Ascending aorta (tissue), 2 donors: ENCODE data around the gene TMEM233. TPM values are rescaled to one million over a fixed set of nuclear protein-coding genes. Genes with fewer than 3 reads are reported as not detected.

Experiments
- DNase-seq, 2 donors: peaks; one replicate each; pipeline ENCODE4 v3.0.0-alpha.2; 2019; ENCODE audit warnings: low spot score in 2 of 2
- H3K27ac ChIP-seq, 2 donors: fragments of 200-600 bp; sonication (generic); one replicate each; pipeline ENCODE4 v1.5.1; 2016 to 2017; ENCODE audit warnings: mild to moderate bottlenecking in 1 of 2
- H3K27me3 ChIP-seq: fragments of 200-600 bp; sonication (generic); one replicate; pipeline ENCODE4 v1.5.1; 2017
- H3K36me3 ChIP-seq, 2 donors: fragments of 200-600 bp; sonication (generic); one replicate each; pipeline ENCODE4 v1.5.1; 2016
- H3K4me1 ChIP-seq, 2 donors: fragments of 200-600 bp; sonication (generic); one replicate each; pipeline ENCODE4 v1.5.1; 2016 to 2017; ENCODE audit warnings: mild to moderate bottlenecking in 1 of 2
- H3K4me3 ChIP-seq, 2 donors: fragments of 200-600 bp; sonication (generic); one replicate each; pipeline ENCODE4 v1.5.1; 2016 to 2017; ENCODE audit warnings: mild to moderate bottlenecking in 1 of 2
- H3K9me3 ChIP-seq, 2 donors: fragments of 200-600 bp; sonication (generic); one replicate each; pipeline ENCODE4 v1.5.1; 2016
- CTCF ChIP-seq, 3 experiments: fragments of 200-600 bp in 2 of 3; fragments of 450-650 bp in 1 of 3; sonication (generic) in 2 of 3; IDR thresholded peaks; one replicate each; pipeline ENCODE4 v1.5.1; 2016 to 2019; ENCODE audit warnings: antibody characterized with exemption in 3 of 3, mild to moderate bottlenecking in 1 of 3, moderate library complexity in 1 of 3
- intact Hi-C: fragments of 100-400 bp; cut with DNase I; formaldehyde crosslinking; loops from one replicate; pipeline ENCODE4 v1.15.1; 2023
- total RNA-seq: library from RNA; depleted of rRNA; stranded (reverse); fragments of >200 nt; gene quantifications from one replicate; pipeline ENCODE4 v1.1.0, GENCODE V29; 2016

TMEM233 gene
- total RNA-seq, 1 donor from 2014 or later: not detected

- Histone ChIP-seq H3K4me3 (no peak overlapping the region), H3K27me3 (no peaks in the 10 kb centered on the region), H3K27ac (no peak overlapping the region), H3K36me3 (no peaks in the 10 kb centered on the region), H3K4me1 (no peaks in the 10 kb centered on the region), H3K9me3 (no peaks in the 10 kb centered on the region)
- TF ChIP-seq CTCF (IDR thresholded peaks at IDR 0.05): no peak
- DNase-seq: no peak
- intact Hi-C loops: no loop called here
These were observed 28.2 kb upstream of the TMEM233 start for GRCh38 chr12:119565404-119565803.

DNA sequence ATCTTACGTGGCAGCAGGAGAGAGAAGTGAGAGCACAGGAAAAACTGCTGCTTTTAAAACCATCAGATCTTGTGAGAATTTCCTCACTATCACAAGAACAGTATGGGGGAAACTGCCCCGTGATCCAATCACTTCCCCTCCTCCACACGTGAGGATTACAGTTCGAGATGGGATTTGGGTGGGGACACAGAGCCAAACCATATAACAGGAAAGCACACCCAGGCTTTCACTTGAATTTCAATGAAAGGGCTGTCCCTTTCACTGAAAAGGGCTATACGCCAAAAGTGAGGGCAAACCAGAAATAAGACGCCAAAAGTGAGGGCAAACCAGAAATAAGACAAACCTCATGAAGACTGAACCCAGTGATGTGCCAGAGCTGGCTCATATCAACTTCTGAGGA is 22.8 kb upstream of the TMEM233 start:
- no peak overlapping the region for H3K27ac ChIP-seq

DNA sequence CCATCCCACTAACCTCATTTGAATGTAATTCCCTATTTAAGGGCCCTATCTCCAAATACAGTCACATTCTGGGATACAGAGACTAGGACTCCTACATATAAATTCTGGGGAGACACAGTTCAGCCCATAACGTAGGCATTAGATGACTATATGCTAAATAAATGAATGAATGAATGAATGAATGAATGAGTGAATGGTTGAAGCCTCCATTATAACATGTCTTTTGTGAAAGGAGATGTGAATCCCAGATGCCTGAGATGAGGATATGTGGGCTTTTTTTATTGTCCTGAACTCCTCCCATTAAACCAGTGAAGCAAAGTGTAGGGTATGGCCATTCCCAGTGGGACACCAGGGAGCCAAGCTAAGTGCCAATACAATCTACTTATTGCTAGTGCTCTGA is 20.5 kb upstream of the TMEM233 start:
- intact Hi-C loops: no loop called here
- Histone ChIP-seq H3K4me1 (no peaks in the 10 kb centered on the region), H3K27me3 (no peaks in the 10 kb centered on the region), H3K27ac (no peak overlapping the region), H3K4me3 (no peak overlapping the region), H3K9me3 (no peaks in the 10 kb centered on the region), H3K36me3 (no peaks in the 10 kb centered on the region)
- TF ChIP-seq CTCF (IDR thresholded peaks at IDR 0.05): no peak
- no peak for DNase-seq

More for the DNA sequence above, 22.8 kb upstream of the TMEM233 start:
- no peak overlapping the region for H3K4me3 ChIP-seq
- intact Hi-C loops: no loop called here
- no peak for TF ChIP-seq CTCF (IDR thresholded peaks at IDR 0.05)
- H3K36me3 ChIP-seq: no peaks in the 10 kb centered on the region
- no peaks in the 10 kb centered on the region for H3K9me3 ChIP-seq
- H3K27me3 ChIP-seq: no peaks in the 10 kb centered on the region
- DNase-seq: no peak
- H3K4me1 ChIP-seq: no peaks in the 10 kb centered on the region

DNA sequence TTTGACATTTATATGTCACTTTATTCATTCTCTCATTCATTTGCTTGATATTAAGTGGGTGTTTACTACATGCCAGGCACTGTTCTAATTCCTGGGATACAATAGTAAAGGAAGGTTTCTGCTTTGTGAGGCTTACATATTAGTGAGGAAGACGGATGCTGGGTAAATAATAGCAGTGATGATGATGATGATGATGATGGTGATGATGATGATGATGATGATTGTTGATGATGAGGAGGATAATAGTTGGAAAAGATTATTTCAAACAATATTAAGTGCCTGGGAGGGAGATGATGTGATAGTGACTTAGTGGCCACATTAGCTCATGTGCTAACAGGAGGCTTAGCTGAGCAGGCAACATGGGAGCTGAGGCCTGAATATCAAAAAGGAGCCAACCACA is 19.3 kb upstream of the TMEM233 start:
- no peaks in the 10 kb centered on the region for H3K4me1 ChIP-seq
- H3K27ac ChIP-seq: no peak overlapping the region
- H3K27me3 ChIP-seq: no peaks in the 10 kb centered on the region
- no peak overlapping the region for H3K4me3 ChIP-seq
- intact Hi-C loops: no loop called here
- TF ChIP-seq CTCF (IDR thresholded peaks at IDR 0.05): no peak
- no peaks in the 10 kb centered on the region for H3K9me3 ChIP-seq
- DNase-seq: no peak
- no peaks in the 10 kb centered on the region for H3K36me3 ChIP-seq

DNA sequence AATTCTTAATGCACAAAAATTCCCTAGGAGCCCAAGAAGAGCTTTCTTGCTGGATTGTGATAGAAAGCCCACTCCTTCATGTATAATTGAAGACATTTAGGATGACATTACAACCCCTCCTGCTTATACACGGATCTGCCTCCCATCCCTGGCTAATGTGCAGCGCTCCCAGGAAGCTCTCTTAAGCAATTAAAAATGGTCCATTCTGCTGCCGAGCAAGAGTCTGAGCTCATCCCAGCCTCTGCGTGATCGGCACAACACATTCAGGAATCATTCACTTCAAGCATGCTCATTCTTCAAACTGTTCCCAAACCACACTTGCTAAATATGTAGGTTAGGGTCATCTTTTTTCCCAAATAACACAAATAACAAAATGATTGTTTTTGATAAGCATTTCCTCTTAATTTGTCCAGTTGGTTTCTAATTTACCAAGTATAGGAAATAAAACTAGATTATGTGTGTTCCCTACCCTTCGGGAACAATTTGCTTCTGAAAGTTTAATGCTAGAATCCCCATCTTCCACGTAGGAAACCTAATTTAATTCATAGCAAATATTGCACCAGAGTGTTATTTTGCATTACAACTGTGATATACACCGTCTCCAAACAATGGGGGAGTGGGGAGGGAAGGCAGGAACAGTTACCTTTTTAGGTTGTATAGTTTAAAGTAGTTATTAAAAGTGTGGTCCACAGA is 17.3 kb upstream of the TMEM233 start:
- no peak for DNase-seq
- no peak for TF ChIP-seq CTCF (IDR thresholded peaks at IDR 0.05)
- intact Hi-C loops: no loop called here
- Histone ChIP-seq H3K4me3 (no peak overlapping the region), H3K27me3 (no peaks in the 10 kb centered on the region), H3K36me3 (no peaks in the 10 kb centered on the region), H3K9me3 (no peaks in the 10 kb centered on the region), H3K27ac (no peak overlapping the region), H3K4me1 (no peaks in the 10 kb centered on the region)

DNA sequence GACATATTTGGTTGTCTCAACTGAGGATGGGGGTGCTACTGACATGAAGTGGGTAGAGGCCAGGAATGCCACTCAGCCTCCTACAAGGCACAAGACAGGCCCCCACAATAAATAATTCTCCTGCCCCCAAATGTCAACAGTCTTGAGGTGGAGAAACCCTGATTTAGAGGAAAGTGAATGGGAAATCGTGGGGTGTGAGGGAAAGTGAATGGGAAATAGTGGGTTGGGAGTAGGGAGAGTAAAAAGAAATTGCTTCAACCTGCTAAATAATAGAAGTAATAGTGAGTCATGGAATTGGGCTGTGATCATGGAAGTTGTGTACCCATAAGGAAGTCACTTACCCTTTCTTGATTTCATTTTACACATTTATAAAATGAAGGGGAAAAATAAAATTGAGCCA is 16.7 kb upstream of the TMEM233 start:
- Histone ChIP-seq H3K27ac (no peak overlapping the region), H3K27me3 (no peaks in the 10 kb centered on the region), H3K9me3 (no peaks in the 10 kb centered on the region), H3K4me1 (no peaks in the 10 kb centered on the region), H3K36me3 (no peaks in the 10 kb centered on the region), H3K4me3 (no peak overlapping the region)
- no peak for TF ChIP-seq CTCF (IDR thresholded peaks at IDR 0.05)
- intact Hi-C loops: no loop called here
- no peak for DNase-seq
